OCI-LY3 (cell line): ENCODE results near the gene RERE.

ENCODE experiments used
- CTCF ChIP-seq: fragments of 200-600, 300-600 bp; sonication (generic); IDR thresholded peaks from 2 replicates; pipeline ENCODE4 v1.5.1; 2014; ENCODE audit warnings: antibody characterized with exemption, low read length, low read depth
- EZH2phosphoT487 ChIP-seq: fragments of 200-600 bp; shearing (Covaris generic); IDR thresholded peaks from 2 replicates; pipeline ENCODE4 v1.6.1; 2018; ENCODE audit warnings: antibody characterized with exemption, mixed run types, low read depth

GRCh38 chr1:8555582-8555981 lies 261.9 kb downstream of the RERE start:
- no peak for TF ChIP-seq CTCF
- no peak for TF ChIP-seq EZH2phosphoT487
